HG03097 (cell line): Measurements from ENCODE around the gene TNPO3.
"Not testable (repeated sequence)": the region's sequence is repeated elsewhere in the genome, so short reads cannot be mapped to it uniquely, and the experiment has no call there.

Experiments used
- ATAC-seq: cut with Tn5 transposase; IDR thresholded peaks from one replicate; pipeline ENCODE4 v1.9.1; 2021; ENCODE audit not compliant: unreplicated experiment, low FRiP score

TNPO3 gene

DNA sequence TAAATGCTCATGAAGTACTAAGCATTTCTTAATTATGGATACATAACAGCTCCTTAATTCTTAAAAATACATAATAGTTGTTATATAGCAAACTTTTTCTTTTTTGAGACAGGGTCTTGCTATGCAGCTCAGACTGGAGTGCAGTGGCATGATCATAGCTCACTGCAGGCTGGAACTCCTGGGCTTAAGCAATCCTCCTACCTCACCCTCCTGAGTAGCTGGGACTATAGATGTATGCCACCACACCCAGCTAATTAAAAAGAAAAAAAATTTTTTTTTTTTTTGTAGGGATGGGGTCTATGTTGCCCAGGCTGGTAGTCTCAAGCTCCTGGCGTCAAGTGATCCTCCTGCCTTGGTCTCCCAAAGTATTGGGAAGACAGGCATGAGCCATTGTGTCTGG lies 86.3 kb downstream of the TNPO3 start:
- ATAC-seq: no peak

DNA sequence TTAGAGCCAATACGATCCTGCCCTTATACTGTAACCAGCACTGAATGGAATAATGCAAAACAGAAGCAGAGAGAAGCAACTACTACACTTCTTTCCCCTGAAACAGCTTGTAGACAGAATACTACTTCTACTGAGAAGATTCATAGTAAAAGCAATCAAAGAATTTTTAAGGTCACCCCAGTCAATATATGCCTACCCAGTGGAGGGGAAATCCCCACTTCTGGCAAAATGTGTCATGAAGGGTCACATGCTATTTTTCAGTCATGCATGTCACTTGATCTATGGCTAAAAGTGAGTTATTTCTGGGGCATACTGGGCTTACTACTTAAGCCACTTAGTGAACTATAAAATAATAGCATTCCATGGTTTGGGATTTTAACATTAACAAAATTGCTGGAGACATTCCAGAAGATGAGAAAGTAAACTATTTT lies 91.6 kb downstream of the TNPO3 start:
- peak; percentile 36 for ATAC-seq

DNA sequence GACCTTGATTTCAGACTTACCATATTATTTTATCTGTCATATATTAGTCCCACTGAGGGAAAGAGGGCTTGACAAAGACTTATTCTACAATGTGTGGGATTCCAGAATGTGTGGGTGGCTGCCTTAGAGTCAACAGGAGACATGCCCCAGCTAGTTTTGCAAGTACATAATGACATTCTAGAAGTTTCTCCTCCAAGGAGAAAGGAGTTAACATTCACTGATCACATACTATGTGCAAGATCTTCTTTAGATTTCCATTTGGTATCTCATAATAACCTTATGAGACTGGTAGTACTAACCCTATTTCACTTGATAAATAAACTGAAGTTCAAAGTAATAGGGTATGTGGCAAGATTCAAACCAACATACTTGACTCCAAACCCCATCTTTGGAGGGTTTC lies 92.0 kb downstream of the TNPO3 start:
- no peak for ATAC-seq

DNA sequence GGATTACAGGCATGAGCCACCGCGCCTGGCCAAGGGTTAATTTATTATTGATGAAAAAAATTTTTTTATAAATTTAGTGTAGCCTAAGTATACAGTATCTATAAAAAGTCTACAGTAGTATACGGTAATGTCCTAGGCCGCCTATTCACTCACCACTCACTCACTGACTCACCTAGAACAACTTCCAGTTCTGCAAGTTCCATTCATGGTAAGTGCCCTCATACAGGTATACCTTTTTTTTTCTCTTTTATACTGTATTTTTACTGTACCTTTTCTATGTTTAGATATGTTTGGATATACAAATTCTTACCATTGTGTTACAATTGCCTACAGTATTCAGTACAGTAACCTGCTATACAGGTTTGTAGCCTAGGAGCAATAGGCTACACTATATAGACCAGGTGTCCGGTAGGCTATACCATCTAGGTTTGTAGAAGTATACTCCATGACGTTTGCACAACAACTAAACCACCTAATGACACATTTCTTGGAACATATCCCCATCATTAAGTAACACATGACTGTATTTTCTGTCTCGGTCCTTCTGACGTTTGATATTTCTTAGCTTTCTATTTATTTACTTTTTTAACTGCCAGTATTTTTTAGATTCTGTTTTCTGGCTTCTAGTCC lies 93.8 kb downstream of the TNPO3 start:
- ATAC-seq: no peak

DNA sequence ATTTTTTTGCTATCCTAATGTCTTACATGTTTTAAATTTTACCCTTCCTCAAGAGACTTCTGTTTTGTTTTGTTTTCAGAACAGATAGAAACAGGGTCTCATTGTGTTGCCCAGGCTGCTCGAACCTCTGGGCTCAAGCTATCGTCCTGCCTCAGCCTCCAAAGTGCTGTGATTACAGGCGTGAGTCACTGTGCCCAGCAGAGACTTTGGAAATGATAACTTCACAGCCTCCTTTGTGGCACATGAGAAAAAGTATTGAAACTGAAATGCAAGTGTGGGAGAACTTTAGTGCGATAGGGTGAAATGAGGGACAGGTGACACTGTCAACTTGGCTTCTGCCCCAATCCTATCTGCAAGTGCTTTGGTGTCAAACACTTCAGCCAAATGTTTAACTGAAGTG lies 95.6 kb downstream of the TNPO3 start:
- no peak for ATAC-seq

DNA sequence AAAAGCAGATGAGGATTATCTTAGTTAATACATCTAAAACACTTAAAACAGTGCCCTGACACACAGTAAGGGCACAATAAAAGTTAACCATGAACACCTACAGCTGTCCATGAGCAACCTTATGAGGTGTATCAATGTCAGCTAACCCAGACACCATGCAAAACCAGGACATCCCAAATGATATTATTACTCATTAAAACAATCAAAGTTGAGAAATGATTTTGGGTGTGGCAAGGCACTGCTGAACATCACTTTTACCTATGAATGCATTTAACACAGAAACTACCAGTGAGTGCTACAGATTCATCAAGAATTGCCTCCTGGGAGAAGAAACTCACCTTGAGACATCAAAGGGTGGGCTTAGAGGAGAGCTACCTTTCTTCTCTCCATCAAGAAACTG lies 98.9 kb downstream of the TNPO3 start:
- no peak for ATAC-seq

DNA sequence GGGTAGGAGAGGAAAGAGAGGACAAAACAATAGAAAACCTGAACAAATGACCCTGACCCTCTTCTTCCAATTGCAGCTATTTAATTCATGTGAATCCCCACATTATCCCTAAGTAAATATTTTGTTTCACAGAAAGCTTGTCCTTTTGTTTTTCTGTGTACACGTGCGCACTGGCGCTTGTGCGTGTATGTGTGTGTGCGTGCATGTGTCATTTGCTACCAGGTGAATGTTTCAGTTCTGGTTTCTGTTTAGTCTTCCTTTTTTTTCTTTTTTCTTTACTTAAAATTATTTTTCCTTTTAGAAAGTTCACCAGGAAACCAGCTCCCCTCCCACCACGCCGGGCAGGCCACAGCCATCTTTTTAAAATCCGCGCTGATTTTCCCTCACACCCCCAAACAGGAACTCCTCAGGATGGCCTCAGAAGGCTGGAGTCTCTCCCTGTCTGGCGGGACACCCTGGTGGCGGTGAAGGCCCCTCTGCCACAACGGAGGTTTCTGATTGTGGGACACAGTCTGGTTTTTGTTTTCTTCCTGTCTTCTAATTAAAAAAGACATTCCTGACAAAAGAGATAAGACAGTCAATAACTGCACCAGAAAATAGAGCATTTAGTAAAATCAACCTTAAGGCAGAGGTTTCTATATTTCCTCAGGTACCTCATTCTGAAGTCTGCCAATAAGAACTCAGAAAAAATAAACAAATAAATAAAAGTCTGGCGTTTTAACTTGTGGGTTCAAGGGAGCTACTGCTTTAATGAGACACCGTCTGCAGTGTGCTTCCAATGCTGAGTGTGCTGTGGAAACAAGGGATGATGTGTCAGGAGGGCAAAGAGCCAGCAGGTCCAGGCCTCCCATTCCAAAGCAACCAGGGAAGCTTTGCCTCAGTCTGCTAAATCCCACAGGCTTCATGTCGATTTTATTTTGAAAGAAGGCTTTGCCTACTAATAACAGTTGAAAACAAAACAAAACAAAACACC lies 99.8 kb downstream of the TNPO3 start:
- ATAC-seq: no peak

DNA sequence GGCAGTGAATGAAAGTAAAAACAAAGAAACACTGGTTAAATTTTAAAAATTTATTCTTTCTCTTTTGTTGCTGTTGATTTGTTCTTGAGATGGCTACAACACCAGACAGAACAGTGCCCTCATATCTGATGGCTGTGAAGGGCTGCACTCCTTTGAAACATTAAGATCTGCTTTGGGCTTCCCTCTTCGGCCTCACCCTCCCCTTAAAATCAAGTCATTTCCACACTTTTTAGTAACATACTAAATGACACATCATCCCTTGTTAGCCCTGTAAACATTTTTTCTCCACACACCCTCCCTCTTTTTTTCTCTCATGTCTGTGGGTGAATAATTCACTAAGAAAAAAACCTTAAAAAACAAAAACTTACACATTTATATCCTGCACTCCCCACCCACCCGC lies 100.8 kb downstream of the TNPO3 start:
- no peak for ATAC-seq

DNA sequence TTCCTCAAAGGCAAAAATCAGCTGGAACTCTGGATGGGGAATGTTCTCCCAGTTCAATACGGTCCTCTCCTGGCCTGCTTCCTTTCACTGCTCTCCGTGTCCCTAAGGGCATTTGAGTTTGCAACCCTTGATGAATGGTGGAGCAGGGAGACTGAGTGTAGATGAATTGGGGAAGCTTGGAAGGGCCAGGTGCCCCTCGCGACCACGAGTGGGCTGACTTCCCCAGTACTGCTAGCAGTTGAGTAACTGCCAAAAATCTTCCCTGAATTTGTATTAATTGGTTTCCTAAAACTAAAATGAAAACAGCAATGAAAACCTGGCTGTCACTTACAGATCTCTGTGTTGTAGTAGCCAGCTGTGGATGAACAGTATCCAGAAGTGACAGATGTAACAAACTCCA lies 103.6 kb downstream of the TNPO3 start:
- ATAC-seq: no peak

DNA sequence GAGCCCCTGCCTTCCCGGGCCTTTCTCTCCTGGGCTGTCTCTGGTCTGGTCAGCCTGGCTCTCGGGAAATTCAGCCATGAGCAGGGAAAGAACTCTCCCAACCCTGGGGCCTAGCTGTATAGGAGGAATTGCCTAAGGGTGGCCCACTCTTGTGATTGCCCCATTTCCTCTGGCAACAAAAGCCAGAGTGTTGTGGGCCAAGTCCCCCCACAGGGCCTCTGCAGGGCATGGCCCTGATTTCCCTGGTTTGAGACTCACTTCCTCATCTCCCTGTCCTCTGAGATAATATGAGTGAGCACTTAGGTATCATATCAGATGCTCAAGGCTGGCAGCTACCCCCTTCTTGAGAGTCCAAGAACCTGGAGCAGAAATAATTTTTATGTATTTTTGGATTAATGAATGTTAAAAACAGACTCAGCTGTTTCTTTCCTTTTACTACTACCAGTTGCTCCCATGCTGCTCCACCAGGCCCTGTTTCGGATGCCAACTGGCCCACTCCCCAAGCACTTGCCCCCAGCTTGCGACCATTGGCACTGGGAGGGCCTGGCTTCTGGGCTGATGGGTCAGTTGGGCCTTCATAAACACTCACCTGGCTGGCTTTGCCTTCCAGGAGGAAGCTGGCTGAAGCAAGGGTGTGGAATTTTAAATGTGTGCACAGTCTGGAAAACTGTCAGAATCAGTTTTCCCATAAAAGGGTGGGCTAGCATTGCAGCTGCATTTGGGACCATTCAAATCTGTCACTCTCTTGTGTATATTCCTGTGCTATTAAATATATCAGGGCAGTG lies 105.7 kb downstream of the TNPO3 start:
- no peak for ATAC-seq

DNA sequence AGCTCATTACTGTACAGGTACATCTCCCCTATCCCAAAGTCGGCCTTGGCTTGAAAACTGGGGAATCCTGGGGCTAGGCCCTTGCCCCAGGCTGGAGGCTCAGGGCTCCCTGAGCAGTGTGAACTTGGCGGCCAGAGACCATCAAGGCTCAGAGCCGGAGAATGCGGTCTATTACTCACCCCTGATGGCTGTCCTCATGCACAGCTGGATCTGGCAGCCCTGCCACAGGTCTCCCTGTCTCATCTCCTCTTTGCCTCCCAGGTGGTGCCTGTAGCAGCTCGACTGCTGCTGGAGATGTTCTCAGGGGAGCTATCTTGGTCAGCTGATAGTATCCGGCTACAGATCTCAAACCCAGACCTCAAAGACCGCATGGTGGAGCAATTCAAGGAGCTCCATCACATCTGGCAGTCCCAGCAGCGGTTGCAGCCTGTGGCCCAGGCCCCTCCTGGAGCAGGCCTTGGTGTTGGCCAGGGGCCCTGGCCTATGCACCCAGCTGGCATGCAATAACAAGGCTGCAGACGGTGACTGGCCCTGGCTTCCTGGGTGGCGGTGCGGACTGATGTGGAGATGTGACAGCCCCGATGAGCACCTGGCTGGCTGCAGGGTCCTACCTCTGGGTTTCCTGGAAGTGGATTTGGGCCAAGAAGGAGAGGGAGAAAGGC lies 106.5 kb downstream of the TNPO3 start:
- no peak for ATAC-seq

DNA sequence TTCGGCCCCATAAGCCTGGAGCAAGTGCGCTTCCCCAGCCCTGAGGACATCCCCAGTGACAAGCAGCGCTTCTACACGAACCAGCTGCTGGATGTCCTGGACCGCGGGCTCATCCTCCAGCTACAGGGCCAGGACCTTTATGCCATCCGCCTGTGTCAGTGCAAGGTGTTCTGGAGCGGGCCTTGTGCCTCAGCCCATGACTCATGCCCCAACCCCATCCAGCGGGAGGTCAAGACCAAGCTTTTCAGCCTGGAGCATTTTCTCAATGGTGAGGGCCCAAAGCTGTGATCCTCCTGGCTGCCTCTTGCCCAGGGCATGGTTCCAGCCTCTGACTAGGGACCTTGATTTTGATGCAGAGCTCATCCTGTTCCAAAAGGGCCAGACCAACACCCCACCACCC lies 107.1 kb downstream of the TNPO3 start:
- ATAC-seq: no peak

DNA sequence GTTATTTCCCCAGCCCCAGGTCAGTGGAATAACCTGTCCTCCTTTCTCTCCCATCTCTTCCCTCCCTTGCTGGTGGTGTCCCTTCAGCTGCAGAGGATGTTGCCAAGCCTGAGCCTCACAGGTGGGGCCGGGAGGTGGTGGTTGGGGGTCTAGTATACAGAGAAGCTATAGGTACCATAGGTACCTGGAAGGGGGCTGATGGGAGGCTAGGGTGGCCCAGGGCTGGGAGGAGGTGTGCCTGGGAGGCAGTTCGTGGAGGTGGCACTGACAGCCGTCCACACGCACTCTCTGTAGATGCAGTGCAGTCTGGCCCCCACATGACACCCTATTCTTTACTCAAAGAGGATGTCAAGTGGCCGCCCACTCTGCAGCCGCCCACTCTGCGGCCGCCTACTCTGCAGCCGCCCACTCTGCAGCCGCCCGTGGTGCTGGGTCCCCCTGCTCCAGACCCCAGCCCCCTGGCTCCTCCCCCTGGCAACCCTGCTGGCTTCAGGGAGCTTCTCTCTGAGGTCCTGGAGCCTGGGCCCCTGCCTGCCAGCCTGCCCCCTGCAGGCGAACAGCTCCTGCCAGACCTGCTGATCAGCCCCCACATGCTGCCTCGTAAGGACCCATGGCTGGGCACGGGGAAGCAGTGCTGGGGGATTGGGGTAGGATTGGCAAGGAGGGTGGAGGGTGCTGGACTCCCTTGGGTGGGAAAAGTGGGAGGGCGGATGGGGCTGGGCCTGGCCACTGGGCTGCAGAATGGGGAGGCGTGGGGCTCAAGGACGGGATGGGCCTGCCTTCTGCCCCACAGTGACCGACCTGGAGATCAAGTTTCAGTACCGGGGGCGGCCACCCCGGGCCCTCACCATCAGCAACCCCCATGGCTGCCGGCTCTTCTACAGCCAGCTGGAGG lies 107.7 kb downstream of the TNPO3 start:
- no peak for ATAC-seq

DNA sequence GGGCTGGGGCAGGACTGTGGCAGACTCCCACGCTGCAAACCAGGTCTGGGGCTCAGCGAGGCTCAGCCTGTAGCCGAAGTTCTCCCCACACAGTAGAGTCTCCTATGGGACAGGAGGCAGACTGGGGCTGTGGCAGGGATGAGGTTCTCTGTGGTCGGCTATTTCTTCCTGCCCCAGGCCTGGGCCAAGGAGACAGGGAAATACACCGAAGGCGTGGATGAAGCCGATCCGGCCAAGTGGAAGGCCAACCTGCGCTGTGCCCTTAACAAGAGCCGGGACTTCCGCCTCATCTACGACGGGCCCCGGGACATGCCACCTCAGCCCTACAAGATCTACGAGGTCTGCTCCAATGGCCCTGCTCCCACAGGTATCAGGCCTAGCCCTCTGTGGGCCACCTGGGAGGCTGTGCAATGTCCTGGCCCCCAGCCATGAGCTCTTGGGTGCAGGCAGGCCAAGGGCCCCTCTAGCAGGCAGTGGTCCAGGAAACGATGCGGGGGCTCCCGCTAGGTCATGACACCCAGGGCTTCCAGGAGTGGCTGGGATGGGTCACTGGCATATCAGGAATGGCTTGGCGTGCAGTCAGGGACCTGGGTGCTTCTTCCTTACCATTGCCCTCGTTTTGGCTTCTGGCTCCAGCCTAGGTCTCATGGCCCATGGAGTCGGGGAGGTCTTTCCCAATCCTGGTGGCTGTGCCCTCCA lies 109.1 kb downstream of the TNPO3 start:
- ATAC-seq: no peak

DNA sequence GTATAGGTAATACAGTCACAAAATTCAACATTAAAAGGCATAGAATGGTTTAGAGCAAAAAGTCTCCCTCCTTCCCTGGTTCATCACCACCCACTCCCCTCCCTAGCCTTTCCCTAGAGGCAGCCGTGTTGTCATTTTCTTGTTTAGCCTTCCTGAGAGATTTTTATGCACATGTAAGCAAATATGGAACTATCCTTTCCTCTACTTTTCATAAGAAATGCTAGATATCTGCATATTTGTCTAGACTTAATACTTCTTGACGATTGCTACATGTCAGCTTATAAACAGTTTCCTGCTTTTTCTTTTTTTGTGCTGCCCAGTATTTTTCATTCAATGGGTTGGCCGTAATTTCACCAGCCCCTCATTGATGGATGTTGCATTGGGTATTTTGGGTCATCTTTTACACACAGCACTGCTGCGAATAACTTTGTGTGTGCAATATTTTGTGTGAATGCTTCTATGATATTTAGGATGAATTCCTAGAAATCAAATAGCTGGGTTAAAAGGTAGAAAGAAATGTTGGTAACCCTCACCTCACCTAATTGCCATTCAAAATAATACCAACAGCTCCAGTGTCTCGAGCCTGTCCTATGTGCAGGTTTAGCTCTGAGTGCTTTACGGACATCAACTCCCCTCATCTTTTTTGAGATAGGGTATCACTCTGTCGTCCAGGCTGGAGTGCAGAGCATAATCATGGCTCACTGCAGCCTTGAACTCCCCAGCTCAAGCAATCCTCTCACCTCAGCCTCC lies 110.2 kb downstream of the TNPO3 start:
- ATAC-seq: no peak

DNA sequence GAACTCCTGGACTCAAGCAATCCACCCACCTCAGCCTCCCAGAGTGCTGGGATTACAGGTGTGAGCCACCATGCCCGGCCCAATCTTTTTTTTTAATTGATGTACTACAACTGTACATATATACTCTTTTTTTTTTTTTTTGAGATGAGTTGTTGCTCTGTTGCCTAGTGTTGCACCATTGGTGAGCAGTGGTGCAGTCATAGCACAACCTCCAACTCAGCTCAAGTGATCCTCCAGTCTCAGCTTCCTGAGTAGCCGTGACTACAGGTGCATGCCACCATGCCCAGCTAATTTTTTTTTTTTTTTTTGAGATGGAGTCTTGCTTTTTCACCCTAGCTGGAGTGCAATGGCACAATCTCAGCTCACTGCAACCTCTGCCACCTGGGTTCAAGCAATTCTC lies 111.7 kb downstream of the TNPO3 start:
- ATAC-seq: not testable (repeated sequence)

DNA sequence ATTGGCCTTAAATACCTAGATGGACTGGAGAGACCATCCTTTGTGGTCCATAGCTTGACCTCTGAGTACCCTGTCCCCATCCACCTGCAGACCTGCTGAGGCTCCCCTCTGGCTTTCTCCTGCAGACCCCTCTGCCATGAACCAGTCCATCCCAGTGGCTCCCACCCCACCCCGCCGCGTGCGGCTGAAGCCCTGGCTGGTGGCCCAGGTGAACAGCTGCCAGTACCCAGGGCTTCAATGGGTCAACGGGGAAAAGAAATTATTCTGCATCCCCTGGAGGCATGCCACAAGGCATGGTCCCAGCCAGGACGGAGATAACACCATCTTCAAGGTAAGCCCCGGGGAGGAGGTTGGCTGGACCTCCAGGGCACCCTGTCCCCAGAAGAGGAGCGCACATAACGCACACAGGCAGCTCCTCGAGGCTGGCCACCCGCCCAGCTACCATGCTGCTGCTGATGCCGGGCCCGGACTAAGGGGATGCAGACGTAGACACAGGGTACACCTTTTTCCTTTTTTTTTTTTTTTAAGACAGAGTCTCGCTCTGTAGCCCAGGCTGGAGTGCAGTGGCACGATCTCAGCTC lies 112.9 kb downstream of the TNPO3 start:
- no peak for ATAC-seq

DNA sequence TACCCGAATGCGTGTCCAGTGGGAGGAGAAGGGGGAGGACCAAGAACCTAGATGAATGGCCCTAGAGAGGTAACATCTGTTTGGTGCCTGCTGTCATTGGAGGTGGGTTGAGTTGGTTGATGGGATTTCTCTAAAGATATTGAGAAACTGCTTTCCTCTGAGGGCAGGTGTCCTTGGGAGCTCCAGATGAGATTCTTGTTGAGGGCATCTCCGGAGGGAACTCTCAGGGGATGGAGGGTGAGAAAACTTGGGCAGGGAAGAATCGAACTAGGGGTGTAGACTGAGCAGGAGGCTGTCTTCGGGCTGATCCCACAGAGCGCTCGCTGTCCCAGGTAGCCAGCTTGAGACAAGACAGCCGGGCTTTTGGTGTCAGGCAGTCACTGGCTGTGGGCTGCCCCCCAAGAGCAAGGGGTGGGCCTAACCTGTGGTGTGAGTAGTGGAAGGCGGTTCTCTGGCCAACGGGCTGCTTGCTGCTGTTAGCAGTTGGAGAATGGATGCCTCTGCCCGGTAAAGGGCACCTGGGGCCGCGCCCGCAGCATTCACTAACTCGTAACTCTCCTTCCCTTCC lies 113.5 kb downstream of the TNPO3 start:
- ATAC-seq: no peak
